ENCODE results near the gene TSPAN18.

GRCh38 chr11:44761551-44761961, 34.8 kb downstream of the TSPAN18 start:
- TF ChIP-seq CTCF (IDR thresholded peaks at IDR 0.05 in 2 of 3, conservative IDR thresholded peaks at IDR 0.05 in 1 of 3; ENCODE audit: control insufficient read depth in 2 of 3, extremely low read depth in 1 of 3, insufficient read depth in 1 of 3, low read depth in 3 of 3, low read length in 3 of 3) (no peak), RCOR1 (conservative IDR thresholded peaks at IDR 0.05; ENCODE audit: low read depth, low read length) (no peak), FOXM1 (IDR thresholded peaks at IDR 0.05; ENCODE audit: low read depth, low read length) (no peak), CHD4 (IDR thresholded peaks at IDR 0.05) (no peak), ZNF687 (IDR thresholded peaks at IDR 0.05) (no peak), SIX5 (IDR thresholded peaks at IDR 0.05; ENCODE audit: low read depth, low read length, severe bottlenecking) (no peak), EP300 (IDR thresholded peaks at IDR 0.05; ENCODE audit: borderline replicate concordance in 1 of 2, control insufficient read depth in 1 of 2, low read depth in 2 of 2, low read length in 2 of 2) (no peak), BHLHE40 (IDR thresholded peaks at IDR 0.05; ENCODE audit: borderline replicate concordance in 1 of 2, low read depth in 2 of 2, low read length in 1 of 2) (no peak), DPF2 (IDR thresholded peaks at IDR 0.05) (no peak), MEF2A (IDR thresholded peaks at IDR 0.05; ENCODE audit: insufficient read depth, low read depth, low read length) (no peak), ZSCAN29 (IDR thresholded peaks at IDR 0.05) (no peak), USF2 (IDR thresholded peaks at IDR 0.05; ENCODE audit: borderline replicate concordance, low read depth, low read length) (no peak), POLR2A (IDR thresholded peaks at IDR 0.05; ENCODE audit: low read depth, low read length) (no peak), EZH2 (IDR thresholded peaks at IDR 0.05; ENCODE audit: borderline replicate concordance, control insufficient read depth, low read depth, low read length) (no peak)
